Frontal cortex (tissue), 4 donors: ENCODE data around the gene ARL6. TPM values are rescaled to one million over a fixed set of nuclear protein-coding genes. Genes with fewer than 3 reads are reported as not detected.
"Not testable (repeated sequence)": the region's sequence is repeated elsewhere in the genome, so short reads cannot be mapped to it uniquely, and the experiment has no call there.

Source experiments
- DNase-seq, 2 donors: peaks; one replicate each; pipeline ENCODE4 v3.0.0; 2012; ENCODE audit warnings: low spot score in 2 of 2
- FAIRE-seq: peaks from 2 replicates; lab custom pipeline; 2012; peaks lifted over from hg19 to GRCh38; lab: Jason Lieb, UNC
- total RNA-seq: library from RNA; depleted of rRNA; stranded (reverse); fragments of >200 nt; gene quantifications from one replicate; pipeline ENCODE4 v1.2.3, GENCODE V29; 2014
- donor health status: control.
- donor health status: control.
- donor health status: control.

Gene ARL6
- total RNA-seq, 1 donor from 2014 or later: 62.4 TPM

GRCh38 chr3:97820780-97821179 is 56.2 kb downstream of the ARL6 start:
- FAIRE-seq (no peak), DNase-seq (no peak)

GRCh38 chr3:97821287-97821773 is 56.8 kb downstream of the ARL6 start:
- no peak for FAIRE-seq
- DNase-seq: peak; percentile 10 to 19

GRCh38 chr3:97821774-97822358 is 57.3 kb downstream of the ARL6 start, which contains the start of gene CRYBG3:
Gene CRYBG3 (plus strand): TSS chr3:97822011. CDS start chr3:97822207, 196 bp downstream.
- FAIRE-seq: no peak

GRCh38 chr3:97822359-97822775 is 57.8 kb downstream of the ARL6 start:
- FAIRE-seq: no peak

More at GRCh38 chr3:97821774-97822358, 57.3 kb downstream of the ARL6 start, which contains the start of gene CRYBG3:
- DNase-seq: peak; percentile 83 to 88

GRCh38 chr3:97823046-97824004 is 58.8 kb downstream of the ARL6 start:
- DNase-seq: peak in 1 of 2 donors; percentile 22
- FAIRE-seq: no peak

More at GRCh38 chr3:97822359-97822775, 57.8 kb downstream of the ARL6 start:
- DNase-seq: peak; percentile 23 to 50

- FAIRE-seq (no peak), DNase-seq (no peak)
These were observed 60.5 kb downstream of the ARL6 start for GRCh38 chr3:97825101-97825500.

- FAIRE-seq: no peak
- no peak for DNase-seq
These were observed 63.3 kb downstream of the ARL6 start for GRCh38 chr3:97827741-97828471.

- DNase-seq: no peak
- FAIRE-seq: no peak
These were observed 64.6 kb downstream of the ARL6 start for GRCh38 chr3:97829198-97829597.

- DNase-seq (no peak), FAIRE-seq (no peak)
These were observed 66.1 kb downstream of the ARL6 start for GRCh38 chr3:97830638-97831037.

GRCh38 chr3:97831140-97831539 is 66.6 kb downstream of the ARL6 start:
- no peak for FAIRE-seq

GRCh38 chr3:97833184-97833583 is 68.6 kb downstream of the ARL6 start:
- DNase-seq, FAIRE-seq: not testable (repeated sequence)

More at GRCh38 chr3:97831140-97831539, 66.6 kb downstream of the ARL6 start:
- no peak for DNase-seq

- FAIRE-seq (no peak), DNase-seq (no peak)
These were observed 71.2 kb downstream of the ARL6 start for GRCh38 chr3:97835761-97836160.

- FAIRE-seq: no peak
- DNase-seq: no peak
These were observed 73.8 kb downstream of the ARL6 start for GRCh38 chr3:97838393-97838792.

GRCh38 chr3:97839944-97840343 is 75.4 kb downstream of the ARL6 start:
- FAIRE-seq (no peak), DNase-seq (no peak)

- FAIRE-seq: no peak
- DNase-seq: no peak
These were observed 76.7 kb downstream of the ARL6 start for GRCh38 chr3:97841304-97841703.

GRCh38 chr3:97841956-97842355 is 77.4 kb downstream of the ARL6 start:
- DNase-seq (no peak), FAIRE-seq (no peak)

- no peak for FAIRE-seq
- no peak for DNase-seq
These were observed 84.2 kb downstream of the ARL6 start for GRCh38 chr3:97848779-97849178.
